T-helper 9 cell (primary cell): ENCODE results near the gene PRKCSH.
A peak's percentile ranks its signal among the peaks of the same experiment; 100 is the strongest.
"Not testable (repeated sequence)": the region's sequence is repeated elsewhere in the genome, so short reads cannot be mapped to it uniquely, and the experiment has no call there.

Source experiments
- DNase-seq: peaks from one replicate; pipeline ENCODE4 v3.0.0-alpha.2; 2020

The PRKCSH gene

DNA sequence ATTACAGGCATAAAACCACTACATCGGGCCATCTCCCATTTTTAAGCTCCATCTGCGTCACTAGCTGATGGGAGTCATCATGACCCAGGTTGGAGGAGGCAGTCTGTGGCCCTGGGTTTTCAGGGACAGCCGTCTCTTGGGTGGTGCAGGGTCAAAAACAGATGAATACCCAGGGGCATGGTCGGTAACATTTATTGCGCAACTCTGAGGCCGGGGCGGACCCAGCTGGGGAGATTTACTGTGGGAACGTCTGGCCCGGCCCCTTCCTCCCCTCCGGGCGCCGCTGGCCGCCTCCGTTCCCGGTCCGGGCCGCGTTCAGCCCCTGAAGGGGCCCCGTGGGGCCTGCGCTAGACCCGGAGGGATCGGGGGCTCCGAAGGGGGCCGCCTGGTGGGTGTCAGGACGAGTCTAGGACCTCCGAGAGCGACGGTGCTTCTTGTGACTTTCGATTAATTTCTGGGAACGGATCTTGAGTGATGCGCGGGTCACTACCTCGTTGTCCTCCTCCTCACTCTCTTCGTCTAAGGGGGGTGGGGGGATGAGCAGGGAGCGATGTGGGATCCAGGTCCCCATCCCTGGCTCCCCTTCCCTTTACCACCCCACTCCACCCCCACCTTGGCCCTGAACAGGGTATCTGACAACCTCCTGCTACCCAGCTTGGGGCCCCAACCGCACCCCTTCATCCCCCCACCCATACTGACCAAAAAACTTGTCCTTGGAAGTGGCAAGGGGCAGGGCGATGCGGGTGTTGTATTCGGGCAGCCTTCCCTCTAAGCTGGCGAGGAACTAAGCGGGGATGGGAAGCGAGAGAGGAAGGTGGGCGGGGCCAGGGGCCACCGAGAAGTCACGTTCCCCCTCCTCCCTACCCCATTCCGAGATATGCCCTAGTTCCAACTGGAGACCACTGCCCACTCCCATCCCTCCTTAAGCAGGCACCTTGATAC is 14.7 kb upstream of the PRKCSH start:
- no peak for DNase-seq

- no peak for DNase-seq
Observed at GRCh38 chr19:11421371-11422098, 13.9 kb upstream of the PRKCSH start.

GRCh38 chr19:11422163-11423065 is 13.0 kb upstream of the PRKCSH start:
- peak; percentile 43 for DNase-seq

DNA sequence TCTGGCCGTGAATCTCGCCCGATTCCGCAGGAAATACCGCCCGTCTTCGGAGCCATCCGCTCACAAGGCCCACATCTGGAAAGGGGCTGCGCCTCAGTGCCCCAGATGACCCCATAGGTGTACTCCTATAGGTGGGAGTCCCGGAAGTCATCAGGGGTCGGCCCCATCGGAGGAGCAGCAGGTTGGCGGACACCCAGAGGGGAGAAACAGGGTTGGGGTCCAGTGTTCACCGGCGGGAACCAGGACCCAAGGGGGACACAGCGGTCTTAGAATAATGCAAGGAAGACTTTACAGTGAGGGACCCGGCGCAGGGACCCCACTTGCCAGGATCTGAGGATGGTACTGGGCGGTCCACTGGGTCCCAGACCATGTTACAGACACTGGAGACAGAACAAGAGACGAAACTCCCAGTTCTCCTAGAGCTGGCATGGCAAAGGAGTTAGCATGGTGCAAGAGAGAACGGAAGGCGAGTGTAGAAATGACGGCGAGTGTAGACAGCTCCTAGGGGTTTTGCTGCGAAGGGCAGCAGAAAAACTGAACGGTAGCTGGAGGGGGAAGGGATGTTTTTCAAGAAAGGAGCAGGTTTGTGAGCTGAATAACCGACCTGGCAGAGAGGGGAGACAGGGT is 12.2 kb upstream of the PRKCSH start:
- DNase-seq: no peak

DNA sequence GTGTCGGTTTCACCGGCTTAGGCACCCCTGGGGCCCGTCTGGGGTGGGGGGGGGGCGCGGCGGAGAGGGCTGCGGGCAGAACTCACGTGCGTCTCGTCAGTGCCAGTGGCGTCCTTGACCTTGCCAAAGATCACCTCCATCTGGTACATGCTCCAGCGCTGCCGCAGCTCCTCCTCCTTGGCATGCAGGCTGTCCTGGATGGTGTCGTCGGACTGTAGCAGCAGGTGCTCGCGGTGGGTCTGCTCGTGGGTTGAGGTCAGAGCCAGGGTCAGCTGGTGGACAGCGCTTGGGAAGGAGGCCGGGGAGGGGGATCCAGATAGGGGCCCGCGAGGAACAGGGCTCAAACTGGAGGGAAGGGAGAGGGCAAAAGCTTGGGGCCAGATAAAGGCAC is 11.6 kb upstream of the PRKCSH start:
- no peak for DNase-seq

GRCh38 chr19:11425719-11426457 is 9.5 kb upstream of the PRKCSH start:
- DNase-seq: no peak

- no peak for DNase-seq
Observed at GRCh38 chr19:11426656-11427055, 8.8 kb upstream of the PRKCSH start.

GRCh38 chr19:11433526-11433925 is 1.9 kb upstream of the PRKCSH start:
- DNase-seq: not testable (repeated sequence)

GRCh38 chr19:11434703-11435056 is 755 bp upstream of the PRKCSH start:
- no peak for DNase-seq

DNA sequence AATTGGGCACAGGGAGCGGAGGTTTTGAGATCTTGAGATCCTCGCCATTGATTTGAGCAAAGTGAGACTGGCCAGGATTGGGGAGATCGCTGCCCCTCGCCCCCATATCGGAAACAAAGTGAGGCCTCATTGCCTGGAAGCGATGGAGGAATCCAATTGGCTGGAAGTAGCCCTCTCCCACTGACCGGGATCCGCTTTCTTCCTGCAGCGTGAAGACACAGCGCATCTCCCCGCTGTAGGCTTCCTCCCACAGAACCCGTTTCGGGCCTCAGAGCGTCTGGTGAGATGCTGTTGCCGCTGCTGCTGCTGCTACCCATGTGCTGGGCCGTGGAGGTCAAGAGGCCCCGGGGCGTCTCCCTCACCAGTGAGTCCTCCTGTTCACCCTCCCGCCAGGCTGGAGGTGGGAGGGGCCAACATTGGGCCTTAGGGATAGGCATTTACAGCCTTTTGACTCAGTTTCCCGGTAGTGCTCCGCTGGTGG is 438 bp downstream of the PRKCSH start:
- DNase-seq: no peak

DNA sequence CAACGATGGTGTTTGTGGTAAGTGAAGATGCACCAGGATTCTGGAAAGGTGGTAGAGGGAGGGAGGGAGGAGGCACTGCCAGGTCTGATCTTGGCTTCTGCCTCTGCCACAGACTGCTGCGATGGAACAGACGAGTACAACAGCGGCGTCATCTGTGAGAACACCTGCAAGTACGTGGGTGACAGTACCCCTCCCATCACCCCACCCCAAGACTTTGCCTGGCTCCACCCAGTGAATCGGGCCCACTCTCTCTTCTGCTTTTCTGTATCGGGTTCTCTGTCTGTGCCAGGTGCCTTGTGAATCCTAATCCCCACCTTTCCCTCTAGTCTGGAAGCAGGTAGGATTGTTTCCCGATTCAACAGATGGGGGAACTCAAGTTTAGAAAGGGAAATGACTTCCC is 2.5 kb downstream of the PRKCSH start:
- no peak for DNase-seq

GRCh38 chr19:11444059-11444458 is 8.6 kb downstream of the PRKCSH start:
- no peak for DNase-seq

DNA sequence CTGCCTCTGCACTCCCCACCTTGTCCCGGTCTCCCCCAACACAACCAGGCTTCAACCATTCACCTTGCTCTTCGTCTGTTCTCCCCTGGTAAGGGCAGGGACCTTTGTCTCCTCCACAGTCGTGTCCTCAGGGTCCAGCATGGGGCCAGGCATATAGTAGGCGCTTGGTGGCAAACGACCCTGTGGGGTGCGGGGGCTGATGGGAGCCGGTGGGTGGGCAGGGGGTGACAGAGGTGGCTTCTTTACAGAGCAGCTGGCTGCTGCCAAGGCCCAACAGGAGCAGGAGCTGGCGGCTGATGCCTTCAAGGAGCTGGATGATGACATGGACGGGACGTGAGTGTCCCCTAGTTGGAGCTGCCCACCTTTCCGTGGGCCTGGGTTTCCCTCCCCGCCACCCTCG is 9.7 kb downstream of the PRKCSH start:
- no peak for DNase-seq

DNA sequence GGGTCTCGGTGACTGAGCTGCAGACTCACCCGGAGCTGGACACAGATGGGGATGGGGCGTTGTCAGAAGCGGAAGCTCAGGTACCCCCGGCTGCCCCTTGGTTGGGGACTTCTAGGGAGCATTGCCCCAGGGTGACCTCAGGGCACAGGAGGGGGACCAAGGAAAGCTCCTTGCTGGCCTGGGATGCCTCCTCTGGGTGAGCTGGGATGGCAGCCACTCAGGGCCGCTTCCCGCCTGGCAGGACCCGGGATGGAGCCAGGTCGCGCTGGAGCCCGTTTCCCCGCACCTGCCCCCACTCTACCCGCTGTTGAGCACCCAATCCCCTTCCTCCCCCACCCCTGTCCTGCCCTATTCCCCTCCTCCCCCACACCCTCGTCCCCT is 10.8 kb downstream of the PRKCSH start:
- DNase-seq: no peak

- DNase-seq: peak; percentile 49
Observed at GRCh38 chr19:11446652-11447301, 11.3 kb downstream of the PRKCSH start.

DNA sequence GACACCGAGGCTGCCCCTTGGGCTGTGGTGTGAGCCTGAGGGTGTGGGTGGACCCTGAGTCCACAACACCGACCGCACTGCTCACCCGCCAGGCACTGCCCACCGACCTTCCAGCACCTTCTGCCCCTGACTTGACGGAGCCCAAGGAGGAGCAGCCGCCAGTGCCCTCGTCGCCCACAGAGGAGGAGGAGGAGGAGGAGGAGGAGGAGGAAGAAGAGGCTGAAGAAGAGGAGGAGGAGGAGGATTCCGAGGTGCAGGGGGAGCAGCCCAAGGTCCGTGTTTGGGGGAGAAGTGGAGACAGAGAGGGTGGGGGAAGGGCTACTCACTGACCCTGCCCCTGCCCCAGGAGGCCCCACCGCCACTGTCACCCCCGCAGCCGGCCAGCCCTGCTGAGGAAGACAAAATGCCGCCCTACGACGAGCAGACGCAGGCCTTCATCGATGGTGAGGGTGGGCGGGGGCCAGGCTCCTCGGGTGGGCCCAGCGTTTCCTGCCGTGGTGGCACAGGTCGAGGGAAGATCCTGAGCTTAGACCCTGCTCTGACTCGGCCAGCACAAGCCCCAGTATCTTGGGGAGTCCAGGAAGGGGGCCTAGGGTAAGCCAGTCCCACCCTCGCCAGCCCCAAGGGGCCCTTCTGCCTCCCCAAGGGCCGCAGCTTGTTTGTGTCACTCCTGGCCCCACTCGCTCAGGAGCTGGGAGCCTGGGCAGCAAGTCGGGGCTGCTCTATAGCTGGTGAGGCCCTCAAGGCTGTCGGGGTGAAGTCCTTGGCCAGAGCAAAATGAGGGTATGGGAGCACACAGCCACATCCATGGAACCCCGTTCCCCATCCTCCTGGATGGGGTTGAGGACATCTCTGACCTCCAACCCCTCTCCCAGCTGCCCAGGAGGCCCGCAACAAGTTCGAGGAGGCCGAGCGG is 12.2 kb downstream of the PRKCSH start:
- no peak for DNase-seq

DNA sequence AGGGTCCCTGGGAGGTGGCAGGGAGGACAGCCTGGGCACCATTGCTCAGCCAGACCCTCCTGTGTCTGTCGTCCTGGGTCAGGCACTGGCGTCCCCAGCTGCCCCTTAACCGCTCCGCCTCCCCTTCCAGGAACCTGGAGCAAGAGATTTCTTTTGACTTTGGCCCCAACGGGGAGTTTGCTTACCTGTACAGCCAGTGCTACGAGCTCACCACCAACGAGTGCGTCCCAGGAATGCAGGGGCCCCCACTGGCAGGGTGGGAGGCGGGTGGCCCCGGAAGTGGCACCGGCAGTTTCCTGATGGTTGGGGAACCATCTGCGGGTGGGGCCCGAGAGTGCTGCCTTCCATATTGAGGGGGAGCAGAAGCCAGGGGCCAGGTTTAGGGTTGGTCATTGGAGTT is 13.0 kb downstream of the PRKCSH start:
- no peak for DNase-seq

GRCh38 chr19:11448923-11449554 is 13.6 kb downstream of the PRKCSH start:
- DNase-seq: no peak

GRCh38 chr19:11450570-11451326 is 15.3 kb downstream of the PRKCSH start:
- DNase-seq: no peak
